H1 (cell line): ENCODE data around the gene ITGB5. TPM values are rescaled to one million over a fixed set of nuclear protein-coding genes. Genes with fewer than 3 reads are reported as not detected.

Experiments
- CTCF ChIA-PET: fragments of 300-600 bp; sonication (Branson Sonifier 250); formaldehyde crosslinking; loops from one replicate; lab custom pipeline; 2021; ENCODE audit not compliant: partially characterized antibody; lab: Charles Lee
- POLR2A ChIA-PET: fragments of 300-600 bp; sonication (Branson Sonifier 250); formaldehyde crosslinking; loops from one replicate; lab custom pipeline; 2021; ENCODE audit warnings: inconsistent platforms; ENCODE audit not compliant: partially characterized antibody; lab: Charles Lee
- DNase-seq, 2 experiments: peaks; one replicate each; pipeline versions ENCODE4 v3.0.0 to v3.0.0-alpha.2; 2010 to 2022; ENCODE audit warnings: low spot score in 2 of 2, low read depth in 1 of 2, mixed read lengths in 1 of 2
- FAIRE-seq: peaks from 2 replicates; lab custom pipeline; 2011; peaks lifted over from hg19 to GRCh38; lab: Jason Lieb, UNC
- H2AFZ ChIP-seq: 2 replicates; pipeline ENCODE4 v1.8.1; 2012; ENCODE audit warnings: low read length, inconsistent platforms
- H2AK5ac ChIP-seq: 2 replicates; pipeline ENCODE4 v1.6.1; 2013; ENCODE audit warnings: low read depth, low read length
- H2BK120ac ChIP-seq: replicated peaks from 2 replicates; pipeline ENCODE3; 2013; ENCODE audit warnings: low read depth, low read length, inconsistent platforms
- H2BK12ac ChIP-seq: 2 replicates; pipeline ENCODE4 v1.6.1; 2013; ENCODE audit warnings: low read depth, low read length
- H2BK15ac ChIP-seq: 2 replicates; pipeline ENCODE4 v1.6.1; 2013; ENCODE audit warnings: low read length
- H2BK20ac ChIP-seq: 2 replicates; pipeline ENCODE4 v1.6.1; 2013; ENCODE audit warnings: low read length
- H2BK5ac ChIP-seq: 2 replicates; pipeline ENCODE4 v1.6.1; 2013; ENCODE audit warnings: low read depth, low read length
- H3K14ac ChIP-seq: 2 replicates; pipeline ENCODE4 v1.6.1; 2013; ENCODE audit warnings: inconsistent platforms; ENCODE audit not compliant: insufficient read length
- H3K18ac ChIP-seq: 2 replicates; pipeline ENCODE4 v1.6.1; 2013; ENCODE audit warnings: low read length; ENCODE audit errors: extremely low read depth
- H3K23ac ChIP-seq: 2 replicates; pipeline ENCODE4 v1.6.1; 2013; ENCODE audit warnings: inconsistent platforms; ENCODE audit not compliant: insufficient read length
- H3K23me2 ChIP-seq: 2 replicates; pipeline ENCODE4 v1.6.1; 2013; ENCODE audit warnings: low read depth, low read length
- H3K27ac ChIP-seq: 2 replicates; pipeline ENCODE4 v1.6.1; 2011; ENCODE audit warnings: low read depth, low read length, inconsistent platforms
- H3K27me3 ChIP-seq, 4 experiments: replicated peaks in 1 of 4; 1 replicate in 1 of 4; 2 replicates in 3 of 4; pipeline versions ENCODE4 v1.6.1 to v1.8.1; 2011 to 2013; ENCODE audit warnings: low read length in 3 of 4, mild to moderate bottlenecking in 3 of 4, inconsistent platforms in 2 of 4, mixed read lengths in 2 of 4, moderate library complexity in 1 of 4; ENCODE audit not compliant: control insufficient read depth in 3 of 4, insufficient read depth in 3 of 4; ENCODE audit errors: extremely low read depth in 1 of 4
- H3K36me3 ChIP-seq, 4 experiments: 2 replicates each; pipeline versions ENCODE4 v1.6.1 to v1.8.1; 2011 to 2013; ENCODE audit warnings: mild to moderate bottlenecking in 4 of 4, low read length in 3 of 4, moderate library complexity in 2 of 4, control low read depth in 1 of 4, inconsistent platforms in 1 of 4; ENCODE audit not compliant: insufficient read depth in 4 of 4, control insufficient read depth in 2 of 4
- H3K4ac ChIP-seq: replicated peaks from 2 replicates; pipeline ENCODE3; 2013; ENCODE audit warnings: low read length, low read depth, mixed read lengths, inconsistent platforms; ENCODE audit not compliant: insufficient read length
- H3K4me1 ChIP-seq, 4 experiments: replicated peaks in 1 of 4; 1 replicate in 1 of 4; 2 replicates in 3 of 4; pipeline versions ENCODE4 v1.6.1 to v1.8.1; 2011 to 2013; ENCODE audit warnings: low read length in 3 of 4, inconsistent platforms in 2 of 4, mixed read lengths in 1 of 4; ENCODE audit not compliant: insufficient read depth in 4 of 4, control insufficient read depth in 3 of 4
- H3K4me2 ChIP-seq, 2 experiments: 2 replicates each; pipeline versions ENCODE4 v1.6.1 to v1.8.1; 2011 to 2013; ENCODE audit warnings: low read depth in 2 of 2, low read length in 2 of 2, control low read depth in 1 of 2, inconsistent platforms in 1 of 2, mild to moderate bottlenecking in 1 of 2; ENCODE audit not compliant: insufficient read depth in 1 of 2
- H3K4me3 ChIP-seq, 4 experiments: fragments of 200-600, 300-600 bp in 1 of 4; sonication (generic), shearing (Covaris generic), sonication (Bioruptor Twin) in 1 of 4; 2 replicates each; pipeline versions ENCODE4 v1.5.1 to v1.8.1; 2011 to 2016; ENCODE audit warnings: low read length in 4 of 4, low read depth in 3 of 4, control low read depth in 2 of 4, inconsistent platforms in 2 of 4, mild to moderate bottlenecking in 2 of 4, mixed read lengths in 1 of 4, moderate library complexity in 1 of 4; ENCODE audit not compliant: insufficient read depth in 2 of 4; ENCODE audit errors: extremely low read depth in 1 of 4
- H3K56ac ChIP-seq: replicated peaks from 2 replicates; pipeline ENCODE3; 2013; ENCODE audit warnings: low read depth, mild to moderate bottlenecking, mixed read lengths, low read length, inconsistent platforms; ENCODE audit not compliant: insufficient read length
- H3K79me1 ChIP-seq: 2 replicates; pipeline ENCODE4 v1.6.1; 2013; ENCODE audit warnings: low read depth, low read length, control low read depth
- H3K79me2 ChIP-seq, 2 experiments: 2 replicates each; pipeline versions ENCODE4 v1.6.1 to v1.8.1; 2012 to 2013; ENCODE audit warnings: low read length in 2 of 2, mild to moderate bottlenecking in 2 of 2, inconsistent platforms in 1 of 2; ENCODE audit not compliant: insufficient read depth in 2 of 2, control insufficient read depth in 1 of 2
- H3K9ac ChIP-seq, 4 experiments: replicated peaks in 1 of 4; 1 replicate in 1 of 4; 2 replicates in 3 of 4; pipeline versions ENCODE4 v1.6.1 to v1.8.1; 2011 to 2013; ENCODE audit warnings: low read depth in 3 of 4, low read length in 3 of 4, control low read depth in 2 of 4, mild to moderate bottlenecking in 2 of 4, moderate library complexity in 2 of 4, inconsistent platforms in 1 of 4; ENCODE audit errors: extremely low read depth in 1 of 4
- H3K9me3 ChIP-seq, 2 experiments: 2 replicates each; pipeline versions ENCODE4 v1.6.1 to v1.8.1; 2012 to 2013; ENCODE audit warnings: mild to moderate bottlenecking in 2 of 2, moderate library complexity in 2 of 2, control low read depth in 1 of 2, inconsistent platforms in 1 of 2, low read depth in 1 of 2, low read length in 1 of 2, mixed read lengths in 1 of 2; ENCODE audit not compliant: insufficient read depth in 2 of 2
- H4K20me1 ChIP-seq, 2 experiments: replicated peaks in 1 of 2; 2 replicates each; pipeline versions ENCODE3 to v1.8.1; 2011 to 2013; ENCODE audit warnings: inconsistent platforms in 2 of 2, low read length in 2 of 2, mild to moderate bottlenecking in 1 of 2; ENCODE audit not compliant: insufficient read depth in 2 of 2, control insufficient read depth in 1 of 2
- H4K5ac ChIP-seq: 2 replicates; pipeline ENCODE4 v1.6.1; 2013; ENCODE audit warnings: low read length, low read depth, mixed read lengths, inconsistent platforms; ENCODE audit not compliant: insufficient read length
- H4K8ac ChIP-seq: 2 replicates; pipeline ENCODE4 v1.8.0; 2013; ENCODE audit warnings: mild to moderate bottlenecking, moderate library complexity, low read length, inconsistent platforms; ENCODE audit not compliant: insufficient read depth; ENCODE audit errors: extremely low read depth
- H4K91ac ChIP-seq: replicated peaks from 2 replicates; pipeline ENCODE3; 2013; ENCODE audit warnings: low read length, mixed read lengths, inconsistent platforms; ENCODE audit not compliant: insufficient read length
- BCL11A ChIP-seq, 2 experiments: IDR thresholded peaks; one replicate each; pipeline ENCODE4 v1.6.1; 2011; ENCODE audit warnings: low read depth in 2 of 2, low read length in 2 of 2, mild to moderate bottlenecking in 2 of 2
- CREB1 ChIP-seq: IDR thresholded peaks from 2 replicates; pipeline ENCODE4 v1.6.1; 2012; ENCODE audit warnings: inconsistent platforms
- CTBP2 ChIP-seq: IDR thresholded peaks from 2 replicates; pipeline ENCODE4 v1.7.0; 2011; ENCODE audit warnings: borderline replicate concordance, mild to moderate bottlenecking, moderate library complexity, mixed read lengths, low read length; ENCODE audit not compliant: insufficient read depth, insufficient read length
- GTF2F1 ChIP-seq: IDR thresholded peaks from 2 replicates; pipeline ENCODE4 v1.6.1; 2012; ENCODE audit warnings: low read depth, low read length, improper control_type of control experiment, borderline replicate concordance
- KDM1A ChIP-seq: fragments of 200-600, 300-600 bp; sonication (generic); IDR thresholded peaks from 2 replicates; pipeline ENCODE4 v1.7.1; 2016; ENCODE audit warnings: mild to moderate bottlenecking, low read length, borderline replicate concordance
- NRF1 ChIP-seq: IDR thresholded peaks from 2 replicates; pipeline ENCODE4 v1.6.1; 2011; ENCODE audit warnings: mild to moderate bottlenecking, low read depth, low read length, improper control_type of control experiment
- SAP30 ChIP-seq: fragments of 300-600 bp; sonication (generic); IDR thresholded peaks from 2 replicates; pipeline ENCODE4 v1.7.1; 2012; ENCODE audit warnings: low read length, moderate library complexity, mild to moderate bottlenecking, inconsistent platforms; ENCODE audit not compliant: insufficient read depth, insufficient replicate concordance
- SIRT6 ChIP-seq: IDR thresholded peaks from one replicate; pipeline ENCODE4 v1.7.1; 2012; ENCODE audit warnings: low read length, inconsistent platforms
- SP1 ChIP-seq: IDR thresholded peaks from 2 replicates; pipeline ENCODE4 v1.6.1; 2011; ENCODE audit warnings: low read depth, low read length
- TBP ChIP-seq: IDR thresholded peaks from 2 replicates; pipeline ENCODE4 v1.6.1; 2011; ENCODE audit warnings: low read depth, low read length, improper control_type of control experiment
- TEAD4 ChIP-seq: IDR thresholded peaks from 2 replicates; pipeline ENCODE4 v1.6.1; 2012; ENCODE audit warnings: low read depth, low read length, inconsistent platforms, mixed read lengths
- YY1 ChIP-seq: IDR thresholded peaks from 2 replicates; pipeline ENCODE4 v1.6.1; 2011; ENCODE audit warnings: low read depth, mild to moderate bottlenecking, low read length
- WGBS, 2 experiments: shearing (Covaris generic) in 1 of 2; methylation state at CpG; one replicate each; pipeline versions ENCODE4 v1.1.6 to v1.1.7; 2013 to 2015; ENCODE audit warnings: low lambda C conversion rate in 2 of 2, mixed read lengths in 2 of 2, inconsistent platforms in 1 of 2, low coverage in 1 of 2, missing lambda C conversion rate in 1 of 2; ENCODE audit not compliant: insufficient replicate concordance in 2 of 2, insufficient coverage in 1 of 2, insufficient read length in 1 of 2; ENCODE audit errors: extremely low coverage in 1 of 2, missing lambda C conversion rate in 1 of 2; 5-methylcytosine and 5-hydroxymethylcytosine counted together
- polyA plus RNA-seq, 7 experiments: library from polyadenylated mRNA; depleted of rRNA in 3 of 7; stranded (reverse) in 5 of 7; unstranded in 2 of 7; fragments of >200 nt in 5 of 7; fragments of 200-250 nt in 2 of 7; gene quantifications; 1 replicate in 5 of 7; 2 replicates in 1 of 7; 4 replicates in 1 of 7; pipeline versions ENCODE4 v1.2.1 to v1.2.3, GENCODE V29; 2011 to 2013; ENCODE audit warnings: missing spikeins in 2 of 7, mixed read lengths in 2 of 7
- total RNA-seq: library from RNA; stranded (reverse); fragmentation: NEBNext Ultra II Directional; extraction: Animal tissue kit (Norgen Biotek cat#: 25700); gene quantifications from 2 replicates; pipeline ENCODE4 v1.2.1, GENCODE V29; 2021

Gene ITGB5
- total and polyA plus RNA-seq, 2 of the 8 experiments (the other 6 are each of a cell fraction or from before 2014, with no cell fraction given) = 101 to 268 TPM

DNA sequence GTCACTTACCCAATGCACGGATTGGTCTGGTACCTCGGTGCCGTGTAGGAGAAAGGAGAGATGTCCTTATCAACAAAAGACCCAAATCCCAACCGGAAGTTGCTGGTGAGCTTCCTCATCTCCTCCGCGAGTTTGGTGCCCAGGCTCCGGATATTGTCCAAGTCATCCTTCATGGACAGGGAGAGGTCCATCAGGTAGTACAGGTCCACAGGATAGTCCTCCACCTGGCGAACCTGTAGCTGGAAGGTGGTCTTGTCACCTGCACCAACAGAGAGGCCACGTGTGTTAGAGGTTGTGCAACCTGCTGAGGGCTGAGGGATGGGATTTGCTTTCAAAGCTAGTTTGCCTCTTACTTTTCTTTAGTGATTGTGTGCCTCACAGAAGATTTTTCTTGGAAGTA lies 38.9 kb downstream of the ITGB5 start:
- H3K4ac ChIP-seq = no peak overlapping the region
- no peak overlapping the region for H4K5ac ChIP-seq
- no peak overlapping the region for H4K91ac ChIP-seq
- H3K4me2 ChIP-seq = no peak overlapping the region
- no peak overlapping the region for H2BK120ac ChIP-seq
- no peak overlapping the region for H3K14ac ChIP-seq
- ChIA-PET POLR2A (interaction anchor here (0.6 kb wide), 1 partner anchor 36 kb away, joined by 4 read pairs; no protein-coding TSS in a partner anchor), CTCF (interaction anchor here (1.7 kb wide), 1 partner anchor 51 kb away, joined by 3 read pairs; no protein-coding TSS in a partner anchor)
- H2BK5ac ChIP-seq = no peak overlapping the region; the same call in 1 of the 2 replicates
- H3K27ac ChIP-seq = no peak overlapping the region
- no peak overlapping the region for H2AK5ac ChIP-seq
- WGBS, 2 experiments = 87% methylated on average over 9 of the region's 9 CpGs; no CpG with 5 or more reads in 1 of the 2 experiments
- no peak overlapping the region for H3K9ac ChIP-seq
- H4K20me1 ChIP-seq = peaks cover 0 to 3% of the 10 kb centered on the region in 2 experiments
- no peak overlapping the region for H2BK20ac ChIP-seq
- H3K36me3 ChIP-seq = peaks cover 2 to 16% (median 8%) of the 10 kb centered on the region in 4 experiments
- no peak overlapping the region for H4K8ac ChIP-seq
- DNase-seq (no peak), FAIRE-seq (no peak)
- 0 out of 4 replicates have a peak, but pooled peaks cover 0 to 4% of the 10 kb centered on the region in 2 experiments for H3K79me2 ChIP-seq
- H3K79me1 ChIP-seq = peaks cover 2% of the 10 kb centered on the region; the same call in 1 of the 2 replicates
- H2BK15ac ChIP-seq = no peak overlapping the region
- no peak overlapping the region for H2BK12ac ChIP-seq
- no peaks in the 10 kb centered on the region for H3K9me3 ChIP-seq
- H3K23ac ChIP-seq = no peak overlapping the region
- no peak overlapping the region for H2AFZ ChIP-seq
- H3K56ac ChIP-seq = no peak overlapping the region
- H3K23me2 ChIP-seq = no peaks in the 10 kb centered on the region
- H3K4me1 ChIP-seq = peaks cover 2 to 6% (median 5%) of the 10 kb centered on the region in 4 experiments; a peak in 5 of 7 replicates
- no peak overlapping the region for H3K18ac ChIP-seq
- no peak overlapping the region for H3K4me3 ChIP-seq
- no peaks in the 10 kb centered on the region for H3K27me3 ChIP-seq
- TF ChIP-seq SP1 (no peak), GTF2F1 (no peak), TEAD4 (no peak), NRF1 (no peak), KDM1A (no peak), BCL11A (IDR thresholded peaks at IDR 0.05; ENCODE audit: low read depth in 2 of 2, low read length in 2 of 2) (no peak), TBP (no peak), SAP30 (no peak), YY1 (no peak), CTBP2 (no peak), SIRT6 (no peak), CREB1 (no peak)
